GM18511 (cell line): ENCODE data around the gene CTAG2.
"Not testable (repeated sequence)": the region's sequence is repeated elsewhere in the genome, so short reads cannot be mapped to it uniquely, and the experiment has no call there.

Experiments used
- ATAC-seq: cut with Tn5 transposase; IDR thresholded peaks from one replicate; pipeline ENCODE4 v1.9.1; 2021; ENCODE audit warnings: mild to moderate bottlenecking, moderate library complexity; ENCODE audit not compliant: unreplicated experiment

Gene CTAG2

DNA sequence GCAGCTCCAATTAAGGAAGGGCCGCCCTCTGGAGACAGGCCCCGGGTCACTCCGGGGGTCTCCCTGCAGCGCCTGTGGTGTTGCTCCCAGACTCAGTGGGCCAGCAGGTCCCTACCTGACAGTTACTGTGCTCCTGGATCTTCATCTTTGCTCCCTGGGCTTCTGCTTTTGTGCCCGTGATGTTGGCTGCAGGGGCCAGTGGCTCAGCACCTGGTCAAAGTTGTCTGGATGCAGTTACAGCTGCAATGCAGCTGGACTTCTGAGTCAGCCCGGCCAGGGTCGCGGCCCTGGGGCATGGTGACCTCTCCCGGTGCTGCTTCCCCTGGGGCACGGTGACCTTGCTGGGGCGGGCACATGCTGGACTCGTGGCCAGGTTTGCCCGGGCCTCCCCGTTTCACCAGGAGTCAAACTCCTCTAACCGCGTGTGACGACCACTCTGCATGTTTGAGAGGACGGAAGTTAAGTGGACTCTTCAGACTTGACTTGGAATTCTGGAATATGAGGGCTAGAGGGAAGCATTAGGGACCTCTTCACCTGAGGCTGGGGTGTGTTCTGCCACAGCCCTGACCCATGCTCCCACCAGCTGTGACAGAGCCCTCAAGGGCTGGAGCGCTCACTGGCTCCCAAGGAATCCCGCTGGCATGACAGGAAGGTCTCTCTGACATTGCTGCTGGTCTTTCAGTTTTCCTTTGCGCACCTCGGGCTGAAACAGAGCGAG, 3.7 kb downstream of the CTAG2 start:
- ATAC-seq: no peak

DNA sequence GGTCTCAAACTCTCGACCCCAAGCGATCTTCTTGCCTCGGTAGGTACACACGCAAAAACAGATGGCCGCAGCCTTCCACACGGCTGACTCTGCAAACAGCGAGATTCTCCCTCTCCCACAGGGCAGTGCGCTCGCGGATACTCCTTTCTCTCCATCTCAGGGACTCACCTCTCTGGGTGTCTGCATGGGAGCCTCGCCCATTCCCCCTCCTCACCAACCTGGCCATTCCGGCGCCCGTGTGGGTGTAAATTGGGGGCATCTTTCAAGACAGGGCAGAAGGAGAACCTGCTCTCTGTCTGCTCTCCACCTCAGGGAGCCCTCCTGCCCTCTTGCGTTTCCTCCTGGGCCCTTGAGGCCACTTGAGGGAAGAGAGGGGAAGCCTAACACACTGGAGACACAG, 4.4 kb downstream of the CTAG2 start:
- no peak for ATAC-seq

GRCh38 chrX:154645745-154646378, 7.5 kb downstream of the CTAG2 start:
- not testable (repeated sequence) for ATAC-seq

DNA sequence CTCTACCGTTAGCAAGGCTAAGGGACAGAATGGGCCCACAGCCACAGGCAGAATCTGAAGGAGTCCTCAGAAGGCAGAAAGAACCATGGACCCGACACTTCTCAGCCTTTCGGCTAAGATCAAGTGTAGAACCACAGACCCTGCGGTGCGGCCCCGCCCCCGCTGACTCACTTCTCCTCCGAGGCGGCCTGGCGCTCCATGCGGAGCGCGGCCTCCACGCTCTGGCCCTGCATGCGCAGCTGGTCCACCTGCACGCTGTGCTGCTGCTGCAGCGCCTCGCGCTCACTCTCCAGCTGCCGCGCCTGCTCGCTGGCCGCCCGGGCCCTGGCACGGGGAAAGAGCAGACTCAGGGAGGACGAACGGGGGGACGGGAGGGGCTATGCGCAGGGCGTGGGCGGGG, 9.7 kb downstream of the CTAG2 start:
- not testable (repeated sequence) for ATAC-seq

GRCh38 chrX:154641740-154642139, 11.6 kb downstream of the CTAG2 start:
- not testable (repeated sequence) for ATAC-seq

- ATAC-seq: not testable (repeated sequence)
Measured at GRCh38 chrX:154633661-154634060, 19.7 kb downstream of the CTAG2 start.

DNA sequence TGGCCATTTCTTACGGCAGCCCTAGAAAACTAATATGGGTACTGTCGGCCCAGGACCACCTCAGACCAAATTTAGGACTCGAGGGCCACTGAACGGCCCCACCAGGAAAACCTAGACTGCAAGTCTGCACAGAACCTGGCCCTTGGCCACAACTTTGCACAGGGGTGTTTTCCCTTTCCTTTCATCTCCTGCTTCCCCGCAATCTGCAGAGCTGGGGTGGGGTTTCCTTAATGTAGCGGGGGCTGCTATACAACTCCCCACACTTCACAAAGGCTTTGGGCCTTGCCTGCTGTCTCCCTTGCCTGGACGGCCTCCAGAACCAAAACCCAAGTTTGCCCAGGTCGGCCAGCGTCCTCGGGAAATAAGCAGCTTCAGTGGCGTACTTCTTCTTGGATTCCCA, 22.4 kb downstream of the CTAG2 start:
- not testable (repeated sequence) for ATAC-seq

- not testable (repeated sequence) for ATAC-seq
Measured at GRCh38 chrX:154628960-154629359, 24.4 kb downstream of the CTAG2 start.

DNA sequence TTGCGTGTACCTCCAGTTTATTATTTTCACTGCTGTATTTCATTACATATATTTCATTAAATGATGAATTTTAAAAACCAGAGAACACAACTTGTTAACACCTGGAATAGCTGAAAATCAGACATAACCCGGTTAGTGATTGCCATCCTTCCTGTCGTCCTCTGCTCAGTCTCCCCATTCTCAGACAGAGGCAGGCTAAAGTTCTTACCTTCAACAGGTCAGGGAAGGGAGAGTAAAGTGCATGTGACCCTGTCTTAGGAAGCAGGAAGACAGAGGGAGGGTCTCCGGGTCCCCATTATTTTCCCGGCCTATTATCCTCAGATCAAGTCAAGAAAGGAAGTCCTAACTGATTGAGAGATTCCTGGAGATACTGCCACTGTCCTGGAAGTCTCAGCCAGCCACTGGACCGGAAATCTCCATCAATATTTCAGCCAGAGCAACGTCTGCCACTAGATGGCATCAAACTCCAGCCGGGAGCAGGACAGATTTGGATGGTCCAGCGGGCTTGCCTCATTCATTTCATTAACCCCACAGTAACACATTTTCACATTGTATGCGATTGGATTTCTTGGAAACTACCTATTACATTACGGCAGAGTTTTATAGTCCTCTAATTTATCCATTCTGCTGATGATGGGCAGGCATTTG, 32.5 kb downstream of the CTAG2 start:
- ATAC-seq: not testable (repeated sequence)

DNA sequence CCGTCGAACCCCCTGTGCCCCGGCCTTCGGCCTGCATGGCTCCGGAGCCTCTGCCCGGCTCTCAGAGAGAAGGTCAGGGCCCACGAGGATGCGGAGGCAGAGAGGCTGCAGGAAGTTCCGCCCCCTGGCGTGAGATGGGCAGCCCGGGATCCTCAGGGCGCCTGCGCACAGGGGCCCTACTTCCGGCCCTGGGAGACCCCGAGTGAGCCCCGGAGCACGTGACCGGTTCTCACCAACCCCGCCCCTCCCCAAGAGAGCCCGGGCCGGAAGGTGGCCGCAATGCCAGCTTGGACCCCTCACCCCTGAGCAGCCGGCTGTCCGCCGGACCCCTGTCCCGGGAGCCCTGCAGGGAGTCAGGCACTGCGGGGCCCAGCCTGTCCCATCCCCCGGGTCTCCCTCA, 34.2 kb downstream of the CTAG2 start, which contains the start of gene CTAG1B:
CTAG1B (minus strand) TSS at position 101 of the 400 bp plus-strand sequence; CDS start at position 37, 64 bp downstream.
- ATAC-seq: not testable (repeated sequence)

- not testable (repeated sequence) for ATAC-seq
Measured at GRCh38 chrX:154613586-154613985, 39.8 kb downstream of the CTAG2 start.

DNA sequence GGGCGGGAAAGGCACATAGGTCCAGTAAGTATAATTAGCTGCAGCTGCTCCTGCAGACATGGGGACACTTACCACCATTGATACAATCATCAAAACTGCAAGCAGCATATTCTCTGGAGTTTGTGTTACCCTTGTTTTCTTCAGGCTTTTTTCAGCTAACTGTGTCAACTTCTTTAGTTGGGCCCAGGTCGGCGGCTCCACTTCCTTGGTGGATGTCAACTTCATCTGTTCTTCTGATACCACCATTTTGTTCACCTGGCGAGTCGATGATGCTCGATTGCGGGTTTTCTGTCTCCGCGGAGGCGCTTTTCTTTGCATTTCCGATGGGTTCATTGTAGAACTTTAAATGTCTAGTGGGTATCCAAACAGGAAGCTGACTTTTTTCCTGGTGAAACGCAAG, 42.2 kb downstream of the CTAG2 start:
- not testable (repeated sequence) for ATAC-seq

GRCh38 chrX:154608823-154609222, 44.6 kb downstream of the CTAG2 start:
- not testable (repeated sequence) for ATAC-seq

- ATAC-seq: not testable (repeated sequence)
Measured at GRCh38 chrX:154607976-154608375, 45.4 kb downstream of the CTAG2 start.

DNA sequence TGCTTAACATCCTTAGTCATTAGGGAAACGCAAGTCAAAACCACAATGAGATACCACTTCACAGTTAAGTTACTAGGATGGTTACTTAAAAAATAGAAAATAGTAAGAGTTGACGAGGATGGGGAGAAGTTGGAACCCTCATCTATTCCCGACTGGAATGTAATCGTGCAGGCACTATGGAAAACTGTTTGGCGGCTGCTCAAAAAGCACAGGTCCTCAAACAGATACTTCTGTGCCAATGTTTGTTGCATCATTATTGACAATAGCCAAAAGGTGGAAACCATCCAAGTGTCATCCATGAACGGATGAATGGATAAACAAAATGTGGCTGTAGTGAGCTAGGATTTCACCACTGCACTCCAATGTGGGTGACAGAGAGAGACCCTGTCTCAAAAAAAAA, 46.0 kb downstream of the CTAG2 start:
- no peak for ATAC-seq

DNA sequence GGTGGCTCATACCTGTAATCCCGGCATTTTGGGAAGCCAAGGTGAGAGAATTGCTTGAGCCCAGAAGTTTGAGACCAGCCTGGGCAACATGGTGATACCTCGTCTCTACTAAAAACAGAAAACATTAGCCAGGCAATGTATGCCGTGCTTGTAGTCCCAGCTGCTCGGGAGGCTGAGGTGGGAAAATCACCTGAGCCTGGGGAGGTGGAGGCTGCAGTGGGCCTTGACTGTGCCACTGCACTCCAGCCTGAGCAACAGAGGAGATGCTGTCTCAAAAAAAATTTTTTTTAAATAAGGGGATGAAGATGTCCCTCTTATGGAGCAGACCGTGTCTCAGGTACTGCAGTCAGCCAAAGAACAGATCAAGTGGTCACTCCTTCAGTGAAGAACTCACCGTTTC, 47.8 kb downstream of the CTAG2 start:
- no peak for ATAC-seq

GRCh38 chrX:154603438-154604430, 49.6 kb downstream of the CTAG2 start:
- no peak for ATAC-seq

- ATAC-seq: no peak
Measured at GRCh38 chrX:154602766-154603437, 50.5 kb downstream of the CTAG2 start.

GRCh38 chrX:154602226-154602625, 51.2 kb downstream of the CTAG2 start:
- ATAC-seq: no peak
